Caki2 (cell line): ENCODE measurements around the gene ORMDL1. TPM values are rescaled to one million over a fixed set of nuclear protein-coding genes. Genes with fewer than 3 reads are reported as not detected.

Experiments
- DNase-seq: peaks from one replicate; pipeline ENCODE4 v3.0.0-alpha.2; 2015; ENCODE audit warnings: low read depth
- in situ Hi-C: cut with HindIII; loops from 2 replicates; pipeline ENCODE4 v1.10.0; 2016; ENCODE audit warnings: low sequenced_read_pairs, low pct_unique_long_range_greater_than_20kb, mixed read lengths
- total RNA-seq: library from RNA; depleted of rRNA; stranded (reverse); fragments of >200 nt; shearing (Covaris generic); gene quantifications from 2 replicates; pipeline ENCODE4 v1.2.3, GENCODE V29; 2014; ENCODE audit warnings: low replicate concordance; rRNA removed

The ORMDL1 gene
- 33.8 and 39.8 TPM in 2 replicates for total RNA-seq

GRCh38 chr2:189783927-189784867 lies at the start of gene ORMDL1, which contains the start of gene PMS1:
TSS of gene ORMDL1 (minus strand) at chr2:189784339. CDS start at chr2:189782595, 1,744 bp downstream.
TSS of gene PMS1 (plus strand) at chr2:189784450. CDS start at chr2:189791810, 7,360 bp downstream.
- in situ Hi-C loops = no loop called here

GRCh38 chr2:189830510-189830909 lies 46.4 kb upstream of the ORMDL1 start:
- no peak for DNase-seq
- in situ Hi-C loops = no loop called here

More at GRCh38 chr2:189783927-189784867, at the start of gene ORMDL1, which contains the start of gene PMS1:
- peak; percentile 96 for DNase-seq

GRCh38 chr2:189829102-189829833 lies 45.1 kb upstream of the ORMDL1 start:
- in situ Hi-C loops = no loop called here
- no peak for DNase-seq

- in situ Hi-C loops = no loop called here
Measured at GRCh38 chr2:189826039-189826438, 41.9 kb upstream of the ORMDL1 start.

GRCh38 chr2:189824694-189825396 lies 40.7 kb upstream of the ORMDL1 start:
- DNase-seq = no peak
- in situ Hi-C loops = no loop called here

More at GRCh38 chr2:189826039-189826438, 41.9 kb upstream of the ORMDL1 start:
- no peak for DNase-seq

GRCh38 chr2:189821953-189822748 lies 38.0 kb upstream of the ORMDL1 start:
- in situ Hi-C loops = no loop called here

GRCh38 chr2:189819297-189819704 lies 35.2 kb upstream of the ORMDL1 start:
- in situ Hi-C loops = no loop called here
- DNase-seq = no peak

More at GRCh38 chr2:189821953-189822748, 38.0 kb upstream of the ORMDL1 start:
- no peak for DNase-seq

GRCh38 chr2:189818249-189819038 lies 34.3 kb upstream of the ORMDL1 start:
- in situ Hi-C loops = no loop called here
- no peak for DNase-seq

GRCh38 chr2:189803431-189803830 lies 19.3 kb upstream of the ORMDL1 start:
- in situ Hi-C loops = no loop called here

GRCh38 chr2:189802396-189802912 lies 18.3 kb upstream of the ORMDL1 start:
- in situ Hi-C loops = no loop called here
- DNase-seq = no peak

More at GRCh38 chr2:189803431-189803830, 19.3 kb upstream of the ORMDL1 start:
- DNase-seq = no peak

- in situ Hi-C loops = no loop called here
- no peak for DNase-seq
Measured at GRCh38 chr2:189799531-189799930, 15.4 kb upstream of the ORMDL1 start.

- in situ Hi-C loops = no loop called here
Measured at GRCh38 chr2:189799030-189799331, 14.8 kb upstream of the ORMDL1 start.

GRCh38 chr2:189798312-189799029 lies 14.3 kb upstream of the ORMDL1 start:
- peak; percentile 26 for DNase-seq
- in situ Hi-C loops = no loop called here

More at GRCh38 chr2:189799030-189799331, 14.8 kb upstream of the ORMDL1 start:
- no peak for DNase-seq

- in situ Hi-C loops = no loop called here
- no peak for DNase-seq
Measured at GRCh38 chr2:189797902-189798301, 13.8 kb upstream of the ORMDL1 start.

- DNase-seq = no peak
- in situ Hi-C loops = no loop called here
Measured at GRCh38 chr2:189794310-189794709, 10.2 kb upstream of the ORMDL1 start.
